Measurements from ENCODE around the gene HLA-DMA. TPM values are rescaled to one million over a fixed set of nuclear protein-coding genes. Genes with fewer than 3 reads are reported as not detected.

The HLA-DMA gene
- total and polyA plus RNA-seq, 2 of the 8 experiments (the other 6 are each of a cell fraction or from before 2014, with no cell fraction given) = 13.3 to 23.1 TPM

DNA sequence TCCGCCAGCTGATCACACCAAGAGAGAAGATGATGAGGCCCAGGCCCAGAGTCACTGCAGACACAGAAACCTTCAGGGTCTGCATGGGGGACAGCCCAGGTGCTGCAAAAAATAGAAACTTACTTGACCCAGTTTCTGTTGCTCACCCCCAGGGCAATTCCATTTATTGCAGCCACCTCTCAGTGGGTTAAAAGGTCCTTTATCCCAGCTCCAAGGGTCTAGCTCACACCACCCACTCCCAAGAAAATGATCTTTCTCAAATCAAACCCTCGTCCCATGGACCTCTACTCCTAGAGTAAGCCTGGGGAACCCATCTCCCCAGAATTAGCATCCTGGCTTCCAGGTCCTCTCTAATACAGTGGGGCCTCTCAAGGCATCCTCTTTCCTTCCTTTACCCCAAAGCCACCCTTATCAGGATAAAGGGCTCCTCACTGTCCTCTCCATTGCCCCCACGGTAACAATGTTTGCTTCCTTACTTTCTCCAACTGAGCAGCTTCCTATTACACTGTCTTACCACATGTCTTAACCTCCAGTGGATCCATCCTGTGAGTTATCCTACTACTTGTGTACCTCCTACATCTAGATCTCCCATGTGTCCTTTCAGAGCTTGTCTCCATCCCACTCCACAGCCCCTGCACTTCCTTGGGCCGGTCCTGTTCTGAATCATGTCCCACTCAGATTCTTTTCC, 17.2 kb downstream of the HLA-DMA start:
- no peak overlapping the region for H2BK120ac ChIP-seq (replicated peaks; ENCODE audit: low read depth, low read length)
- H3K4me1 ChIP-seq (replicated peaks in 1 of 4; ENCODE audit: control insufficient read depth in 3 of 4, insufficient read depth in 4 of 4, low read length in 3 of 4) = no peaks in the 10 kb centered on the region; a peak in 1 of 7 replicates
- no peak overlapping the region for H3K27ac ChIP-seq (ENCODE audit: low read depth, low read length)
- no peak overlapping the region for H3K14ac ChIP-seq (ENCODE audit: insufficient read length)
- no peak overlapping the region for H3K4me2 ChIP-seq (ENCODE audit: insufficient read depth in 1 of 2, low read depth in 2 of 2, low read length in 2 of 2)
- no peaks in the 10 kb centered on the region for H3K36me3 ChIP-seq (ENCODE audit: control insufficient read depth in 2 of 4, insufficient read depth in 4 of 4, low read length in 3 of 4)
- FAIRE-seq (no peak), DNase-seq (ENCODE audit: low read depth in 1 of 2, low spot score in 2 of 2) (no peak)
- no peak overlapping the region for H2BK15ac ChIP-seq (ENCODE audit: low read length)
- H3K23ac ChIP-seq (ENCODE audit: insufficient read length) = no peak overlapping the region
- no peak overlapping the region for H3K9ac ChIP-seq (replicated peaks in 1 of 4; ENCODE audit: extremely low read depth in 1 of 4, low read depth in 3 of 4, low read length in 3 of 4)
- no peaks in the 10 kb centered on the region for H3K79me1 ChIP-seq (ENCODE audit: low read depth, low read length)
- no peak overlapping the region for H3K18ac ChIP-seq (ENCODE audit: extremely low read depth, low read length)
- H4K8ac ChIP-seq (ENCODE audit: extremely low read depth, insufficient read depth, low read length) = no peak overlapping the region
- no peak overlapping the region for H2BK20ac ChIP-seq (ENCODE audit: low read length)
- H2BK5ac ChIP-seq (ENCODE audit: low read depth, low read length) = no peak overlapping the region
- no peaks in the 10 kb centered on the region for H3K23me2 ChIP-seq (ENCODE audit: low read depth, low read length)
- POLR2A ChIA-PET (ENCODE audit: partially characterized antibody) = interaction anchor here (1.0 to 1.8 kb wide), 4 partner anchors 31 to 47 kb away, joined by 3 to 4 read pairs (median 3); no protein-coding TSS in a partner anchor
- H3K9me3 ChIP-seq (ENCODE audit: insufficient read depth in 2 of 2, low read depth in 1 of 2, low read length in 1 of 2) = no peaks in the 10 kb centered on the region
- H2AFZ ChIP-seq (ENCODE audit: low read length) = no peak overlapping the region
- no peak overlapping the region for H4K5ac ChIP-seq (ENCODE audit: insufficient read length, low read depth, low read length)
- no peak overlapping the region for H2BK12ac ChIP-seq (ENCODE audit: low read depth, low read length)
- H3K4me3 ChIP-seq (ENCODE audit: extremely low read depth in 1 of 4, insufficient read depth in 2 of 4, low read depth in 3 of 4, low read length in 4 of 4) = no peak overlapping the region
- H2AK5ac ChIP-seq (ENCODE audit: low read depth, low read length) = no peak overlapping the region
- 91% methylated on average over 4 of the region's 4 CpGs; no CpG with 5 or more reads in 1 of the 2 experiments for WGBS, 2 experiments (ENCODE audit: extremely low coverage in 1 of 2, insufficient coverage in 1 of 2, insufficient read length in 1 of 2, insufficient replicate concordance in 2 of 2, low coverage in 1 of 2, low lambda C conversion rate in 2 of 2, missing lambda C conversion rate in 1 of 2)
- CTCF ChIA-PET (ENCODE audit: partially characterized antibody) = interaction anchor here (0.7 to 9.7 kb wide), 10 partner anchors 7 to 97 kb away, joined by 3 to 160 read pairs (median 10); partner anchors contain the start of genes HLA-DMA, HLA-DMB and TAP2
- no peaks in the 10 kb centered on the region for H4K20me1 ChIP-seq (replicated peaks in 1 of 2; ENCODE audit: control insufficient read depth in 1 of 2, insufficient read depth in 2 of 2, low read length in 2 of 2)
- no peaks in the 10 kb centered on the region for H3K27me3 ChIP-seq (replicated peaks in 1 of 4; ENCODE audit: control insufficient read depth in 3 of 4, extremely low read depth in 1 of 4, insufficient read depth in 3 of 4, low read length in 3 of 4)
- no peak overlapping the region for H3K56ac ChIP-seq (replicated peaks; ENCODE audit: insufficient read length, low read depth, low read length)
- H3K79me2 ChIP-seq (ENCODE audit: control insufficient read depth in 1 of 2, insufficient read depth in 2 of 2, low read length in 2 of 2) = no peaks in the 10 kb centered on the region
- no peak overlapping the region for H3K4ac ChIP-seq (replicated peaks; ENCODE audit: insufficient read length, low read depth, low read length)
- no peak overlapping the region for H4K91ac ChIP-seq (replicated peaks; ENCODE audit: insufficient read length, low read length)
- TF ChIP-seq MAFK (IDR thresholded peaks at IDR 0.05; ENCODE audit: low read depth, low read length) (no peak), RNF2 (IDR thresholded peaks at IDR 0.05; ENCODE audit: borderline replicate concordance, low read depth, low read length, missing control alignments, poor library complexity, severe bottlenecking) (no peak), SAP30 (IDR thresholded peaks at IDR 0.05; ENCODE audit: insufficient read depth, insufficient replicate concordance, low read length) (no peak), JUN (IDR thresholded peaks at IDR 0.05; ENCODE audit: low read depth, low read length) (no peak), POLR2A (IDR thresholded peaks at IDR 0.05; ENCODE audit: control extremely low read depth in 1 of 2, low read depth in 2 of 2, low read length in 2 of 2) (no peak), CBX8 (IDR thresholded peaks at IDR 0.05; ENCODE audit: borderline replicate concordance, low read depth, low read length) (no peak), TEAD4 (IDR thresholded peaks at IDR 0.05; ENCODE audit: low read depth, low read length) (no peak), RBBP5 (IDR thresholded peaks at IDR 0.05; ENCODE audit: borderline replicate concordance, low read depth, low read length) (no peak), BRCA1 (IDR thresholded peaks at IDR 0.05; ENCODE audit: low read depth, low read length) (no peak), EP300 (IDR thresholded peaks at IDR 0.05; ENCODE audit: borderline replicate concordance in 1 of 2, low read depth in 2 of 2, low read length in 2 of 2) (no peak), CEBPB (IDR thresholded peaks at IDR 0.05; ENCODE audit: low read depth, low read length) (no peak)
- TF ChIP-seq, protein P1, sequence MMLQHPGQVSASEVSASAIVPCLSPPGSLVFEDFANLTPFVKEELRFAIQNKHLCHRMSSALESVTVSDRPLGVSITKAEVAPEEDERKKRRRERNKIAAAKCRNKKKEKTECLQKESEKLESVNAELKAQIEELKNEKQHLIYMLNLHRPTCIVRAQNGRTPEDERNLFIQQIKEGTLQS (IDR thresholded peaks at IDR 0.05; ENCODE audit: insufficient read depth, low read depth, low read length) = no peak

Measured in H1 (cell line).